NCI-H510A treated with DMSO at 0.1 percent for 48 hours (cell line): Measurements from ENCODE around the gene TMED7.
"Not testable (repeated sequence)": the region's sequence is repeated elsewhere in the genome, so short reads cannot be mapped to it uniquely, and the experiment has no call there.

Source experiments
- DNase-seq: peaks from one replicate; lab custom pipeline; 2025; lab: John Stamatoyannopoulos, UW

TMED7 gene

DNA sequence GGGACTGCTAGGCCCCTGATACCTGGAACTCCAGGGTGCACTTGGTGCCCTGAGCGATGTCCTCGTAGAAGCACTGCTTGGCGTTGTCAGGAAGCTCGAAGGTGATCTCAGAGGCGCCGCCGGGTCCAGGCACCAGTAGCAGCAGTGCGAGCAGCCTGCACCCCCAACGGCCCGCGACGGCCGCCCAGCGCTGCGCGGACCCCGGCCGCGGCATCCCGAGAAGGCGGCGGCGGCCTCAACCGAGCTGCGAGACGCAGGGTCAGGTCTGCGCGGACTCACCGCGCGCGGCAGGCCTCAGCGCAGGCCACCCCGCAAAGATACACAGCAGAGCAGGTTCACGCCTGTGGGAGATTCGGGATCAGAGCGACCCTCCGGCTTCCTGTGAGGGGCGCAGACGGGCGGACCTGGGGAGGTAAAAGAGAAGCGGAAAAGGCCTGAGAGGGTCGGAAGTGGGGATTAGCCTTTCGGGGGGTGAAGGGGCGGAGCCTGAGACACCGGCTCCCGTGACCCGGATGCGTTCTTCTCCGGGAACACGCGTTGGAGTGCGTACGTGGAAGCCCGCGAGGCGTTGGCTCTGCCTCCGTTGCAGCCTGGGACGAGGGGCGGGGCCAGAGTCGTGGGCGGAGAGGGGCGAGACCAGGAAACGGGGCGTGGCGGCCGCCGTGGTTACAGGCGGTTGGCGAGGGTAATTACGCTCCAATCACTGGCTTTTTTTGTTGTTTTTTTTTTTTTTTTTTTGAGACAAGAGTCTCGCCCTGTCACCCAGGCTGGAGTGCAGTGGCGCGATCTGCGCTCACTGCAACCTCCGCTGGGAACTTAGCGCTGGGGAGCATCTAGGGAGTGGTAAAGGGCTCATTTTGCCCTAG is at the start of gene TMED7:
Gene TMED7, minus strand, starts transcription at position 458 of the 866 bp plus-strand sequence. Its CDS starts 244 bp downstream, at position 214.
- DNase-seq, result peak; percentile 59

- not testable (repeated sequence) for DNase-seq
Measured at GRCh38 chr5:115674782-115675181, 48.9 kb upstream of the TMED7 start.

DNA sequence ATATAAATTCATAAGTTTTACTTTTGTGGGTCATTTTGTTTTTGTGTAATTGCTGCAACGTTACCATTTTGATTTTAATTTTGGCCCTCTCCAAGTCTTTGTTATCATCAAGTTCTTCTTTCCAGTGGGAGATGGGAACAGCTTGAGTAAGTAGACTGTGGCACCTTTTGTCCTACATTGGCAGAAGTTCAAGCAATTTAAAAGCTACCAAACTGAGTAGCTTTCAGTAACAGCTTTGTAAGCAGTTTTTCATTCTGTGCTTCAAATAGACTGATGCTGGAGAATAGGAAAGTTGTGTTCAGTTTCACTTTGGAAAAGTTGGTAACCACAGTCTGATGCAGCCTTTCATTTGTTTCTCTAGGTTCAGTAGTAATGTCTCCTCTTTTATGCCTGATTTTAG is 47.8 kb upstream of the TMED7 start:
- no peak for DNase-seq

- no peak for DNase-seq
Measured at GRCh38 chr5:115671939-115672338, 46.1 kb upstream of the TMED7 start.

DNA sequence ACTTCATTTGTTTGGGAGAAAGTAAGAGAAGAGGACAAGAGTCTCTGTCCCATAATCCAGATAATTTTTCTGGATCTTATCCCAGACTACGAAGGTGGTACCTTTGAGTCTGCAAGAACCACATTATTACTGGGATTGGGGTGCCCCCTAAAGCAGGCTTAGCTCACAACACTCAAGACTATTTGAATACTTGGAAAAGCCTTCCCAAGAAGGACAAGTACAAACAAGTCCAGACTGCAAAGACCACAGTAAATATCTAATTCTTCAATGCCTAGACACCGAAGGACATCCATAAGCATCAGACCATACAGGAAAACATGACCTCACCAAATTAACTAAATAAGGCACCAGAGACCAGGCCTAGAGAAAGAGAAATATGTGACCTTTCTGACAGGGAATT is 40.2 kb upstream of the TMED7 start:
- no peak for DNase-seq

GRCh38 chr5:115661563-115661962 is 35.7 kb upstream of the TMED7 start:
- no peak for DNase-seq

DNA sequence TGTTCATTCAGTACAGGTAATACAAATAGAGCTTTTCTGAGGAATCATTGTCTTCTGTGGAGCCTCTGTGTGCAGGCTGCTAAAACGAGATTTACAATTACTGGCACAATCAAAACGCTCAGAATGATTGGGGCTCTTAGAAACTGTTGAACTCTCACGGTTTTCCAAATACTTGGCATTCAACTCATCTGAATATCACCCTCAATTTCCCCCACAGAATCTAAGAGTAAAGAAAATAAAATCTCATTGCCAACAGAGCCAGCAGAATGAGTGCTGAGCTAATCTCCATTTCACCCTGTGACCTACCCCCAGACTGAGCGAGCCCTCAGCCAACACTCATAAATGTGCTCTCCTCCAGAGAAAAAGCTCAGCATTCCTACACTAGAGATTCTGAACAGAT is 35.3 kb upstream of the TMED7 start:
- DNase-seq, result no peak

DNA sequence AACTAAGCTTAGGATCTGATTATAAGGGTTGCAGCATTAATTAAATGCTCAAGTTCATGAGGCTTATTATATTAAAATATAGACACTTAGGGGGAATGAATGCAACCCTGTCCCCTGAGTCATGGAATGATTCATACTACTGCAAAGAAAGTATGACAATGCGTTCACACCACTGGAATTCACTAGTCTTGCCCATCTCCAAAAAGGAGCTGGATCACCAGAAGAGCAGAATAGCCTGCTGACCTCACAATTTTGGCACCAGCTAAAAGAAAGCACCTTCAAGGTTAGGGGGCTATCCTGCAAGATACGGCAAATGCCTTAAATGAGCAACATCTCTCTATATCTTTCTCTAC is 32.0 kb upstream of the TMED7 start:
- no peak for DNase-seq

GRCh38 chr5:115657125-115657880 is 31.5 kb upstream of the TMED7 start:
- DNase-seq, result no peak

DNA sequence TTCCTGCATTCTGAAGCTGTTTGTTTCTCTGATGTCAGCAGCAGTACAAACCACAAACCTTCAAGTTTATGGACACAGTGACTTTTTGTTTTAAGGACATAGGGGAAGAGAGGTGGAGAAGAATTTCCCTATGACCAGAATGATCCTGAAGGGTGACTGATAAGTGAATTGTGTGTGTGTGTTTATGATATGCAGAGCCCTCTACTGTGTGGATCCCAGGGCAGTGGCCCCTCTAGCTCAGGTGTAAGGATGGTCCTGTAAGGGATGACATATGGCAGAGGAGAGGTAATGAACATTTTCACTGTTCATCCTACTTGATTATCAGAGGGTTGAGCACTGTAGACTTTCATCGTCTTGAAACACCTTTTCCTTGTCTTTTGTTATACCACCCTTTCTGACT is 30.6 kb upstream of the TMED7 start:
- no peak for DNase-seq

GRCh38 chr5:115655994-115656393 is 30.2 kb upstream of the TMED7 start:
- DNase-seq, result no peak

- no peak for DNase-seq
Measured at GRCh38 chr5:115649541-115649940, 23.7 kb upstream of the TMED7 start.

DNA sequence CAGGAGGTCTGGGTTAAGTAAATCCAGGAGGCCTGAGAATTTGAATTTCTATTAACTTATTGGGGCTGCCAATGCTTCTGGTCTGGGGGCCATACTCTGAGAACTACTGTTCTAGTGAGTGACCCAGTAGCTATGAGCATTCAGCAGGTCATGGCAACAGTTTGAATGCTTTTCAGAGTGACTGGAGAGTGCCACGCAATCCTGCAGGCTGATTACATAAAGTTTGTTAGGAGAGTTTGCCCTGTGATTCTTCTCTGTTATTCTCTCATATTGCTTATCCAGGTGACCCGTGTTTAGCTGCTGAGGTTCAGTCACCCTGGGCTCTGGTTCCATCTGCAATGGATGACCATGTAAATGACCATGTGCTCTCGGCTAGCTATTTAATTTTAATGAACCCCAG is 22.2 kb upstream of the TMED7 start:
- DNase-seq, result no peak

DNA sequence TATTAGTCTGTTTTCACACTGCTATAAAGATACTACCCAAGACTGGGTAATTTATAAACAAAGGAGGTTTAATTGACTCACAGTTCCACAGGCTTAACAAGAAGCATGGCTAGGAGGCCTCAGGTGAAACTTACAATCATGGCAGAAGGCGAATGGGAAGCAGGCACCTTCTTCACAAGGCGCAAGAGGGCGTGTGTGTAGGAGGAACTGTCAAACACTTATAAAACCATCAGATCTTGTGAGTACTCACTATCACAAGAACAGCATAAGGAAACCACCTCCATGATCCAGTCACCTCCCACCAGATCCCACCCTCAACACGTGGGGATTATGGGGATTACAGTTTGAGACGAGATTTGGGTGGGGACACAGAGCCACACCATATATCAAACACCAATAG is 19.6 kb upstream of the TMED7 start:
- not testable (repeated sequence) for DNase-seq

DNA sequence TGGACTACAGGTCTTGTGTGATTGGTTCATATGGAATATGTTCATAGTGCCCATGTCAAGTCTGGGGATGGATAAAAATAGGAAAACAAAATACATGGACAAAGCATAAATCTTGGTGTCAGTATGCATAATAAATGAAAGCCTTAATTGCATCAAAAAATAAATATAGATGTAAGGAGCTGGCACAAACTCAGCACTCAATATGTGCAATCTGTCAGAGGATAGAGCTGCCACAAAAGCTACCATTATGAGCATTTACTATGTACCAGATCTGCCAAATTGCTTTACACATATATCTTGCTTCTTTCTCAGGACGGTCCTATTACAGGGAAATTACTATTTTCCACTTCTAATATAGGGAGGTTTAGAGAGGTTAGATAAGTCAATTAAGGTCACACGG is 18.2 kb upstream of the TMED7 start:
- no peak for DNase-seq

GRCh38 chr5:115641948-115642347 is 16.1 kb upstream of the TMED7 start:
- DNase-seq, result no peak

DNA sequence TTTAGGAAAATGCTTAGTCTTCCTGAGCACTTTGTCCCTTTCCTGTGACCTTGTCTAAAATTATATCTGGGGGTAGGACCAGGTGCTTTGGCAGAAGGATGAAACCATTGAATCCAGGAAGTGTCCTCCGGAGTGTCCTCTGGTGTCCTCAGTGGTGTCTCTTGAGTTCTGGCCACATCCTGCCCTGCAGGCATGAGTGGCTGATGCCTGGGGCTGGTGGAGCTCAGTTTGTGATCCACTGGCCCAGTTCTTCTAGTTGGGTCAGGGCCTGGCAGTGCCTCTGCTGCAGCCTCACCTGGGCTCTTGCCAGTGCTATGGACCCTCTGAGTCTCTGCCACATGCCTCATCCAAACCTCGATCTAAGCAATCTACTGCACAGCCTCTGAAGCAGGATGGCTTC is 14.4 kb upstream of the TMED7 start:
- no peak for DNase-seq

DNA sequence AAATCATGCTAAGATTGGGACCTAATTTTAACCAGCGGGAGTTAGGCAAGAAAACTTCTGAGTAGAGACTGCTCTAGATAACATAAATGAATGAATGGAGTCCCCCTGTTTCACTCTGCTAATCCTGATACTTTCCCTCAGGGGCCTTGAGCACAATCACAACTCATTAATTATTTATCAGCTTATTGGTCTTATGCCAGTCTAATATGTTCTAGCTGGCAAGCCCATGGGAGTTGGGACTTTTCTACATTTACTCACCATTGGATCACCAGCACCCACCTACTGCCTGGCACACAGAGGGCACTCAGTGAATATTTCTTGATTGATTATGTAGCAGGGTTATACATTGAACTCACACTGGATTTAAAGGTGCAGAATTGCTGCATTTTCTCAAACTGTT is 13.5 kb upstream of the TMED7 start:
- DNase-seq, result no peak

DNA sequence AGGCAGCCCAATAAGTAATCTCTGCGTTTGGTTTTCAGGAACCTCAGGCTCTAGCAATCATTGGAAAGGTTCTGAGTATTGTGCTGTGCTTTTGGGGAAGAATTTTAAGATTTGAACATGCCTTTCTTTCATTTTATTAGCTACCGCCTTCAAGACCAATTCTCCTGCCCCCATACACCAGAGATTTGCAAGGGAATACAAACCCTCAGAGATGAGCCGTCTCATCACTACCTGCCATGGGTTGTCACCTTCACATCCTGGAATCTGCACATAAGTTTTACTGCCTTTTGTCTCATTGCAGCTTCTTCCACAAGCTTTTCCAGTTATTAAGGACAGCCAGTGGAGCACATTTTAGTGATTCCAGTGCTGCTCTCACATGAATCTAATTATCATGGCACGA is 11.7 kb upstream of the TMED7 start:
- no peak for DNase-seq

DNA sequence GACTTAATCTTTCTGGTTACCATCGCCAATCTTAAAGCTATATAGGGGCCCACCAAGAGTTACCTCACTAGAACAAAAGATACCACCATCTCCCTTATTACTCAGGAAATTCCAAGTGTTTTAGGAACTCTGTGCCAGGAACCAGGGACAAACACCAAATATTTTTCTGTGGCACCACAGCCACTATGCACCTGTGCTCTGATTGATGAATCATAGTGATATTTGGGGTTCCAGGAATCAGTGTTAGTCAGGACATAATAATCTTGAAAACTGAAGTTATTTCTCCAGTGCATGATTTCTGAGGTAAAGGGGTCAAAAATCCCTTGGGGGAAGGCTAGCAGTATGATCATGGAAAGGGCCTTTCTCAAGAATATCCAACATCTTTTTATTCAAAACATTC is 10.2 kb upstream of the TMED7 start:
- DNase-seq, result no peak

- peak; percentile 55 for DNase-seq
Measured at GRCh38 chr5:115634343-115635132, 8.7 kb upstream of the TMED7 start.

DNA sequence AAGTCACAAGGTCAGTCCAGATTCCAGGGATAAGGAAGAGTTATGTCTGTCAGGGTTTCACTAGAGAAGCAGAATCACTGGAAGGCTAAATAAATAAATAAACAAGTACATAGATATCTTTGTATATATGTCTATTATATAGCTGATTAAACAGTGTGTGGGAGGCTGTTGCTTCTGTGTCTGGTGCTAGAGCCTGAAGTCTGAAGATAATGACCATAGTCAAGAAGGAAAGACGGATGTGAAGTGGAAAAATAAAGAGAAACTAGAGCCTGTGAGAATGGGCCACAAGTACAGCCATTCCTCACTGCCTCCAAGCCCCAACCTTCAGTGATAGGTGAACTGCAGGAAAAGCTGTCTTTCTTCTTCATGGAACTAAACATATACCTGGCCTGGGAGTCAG is 4.1 kb upstream of the TMED7 start:
- no peak for DNase-seq
